Measurements from ENCODE around the gene SPECC1L. TPM values are rescaled to one million over a fixed set of nuclear protein-coding genes. Genes with fewer than 3 reads are reported as not detected.
A peak's percentile ranks its signal among the peaks of the same experiment; 100 is the strongest.

Gene SPECC1L
- total and polyA plus RNA-seq, 2 experiments from 2014 or later = 21.1 to 34.0 TPM

- H3K27me3 ChIP-seq (replicated peaks; ENCODE audit: insufficient read depth) = no peaks in the 10 kb centered on the region
- H3K27ac ChIP-seq = peak overlapping the region; percentile 44
- DNase-seq = peak; percentile 43
- H3K9ac ChIP-seq = no peak overlapping the region
- in situ Hi-C loops (cut with MboI) = no loop called here
- H3K9me2 ChIP-seq (ENCODE audit: insufficient read depth) = no peaks in the 10 kb centered on the region
- no peak overlapping the region for H3K4me2 ChIP-seq (ENCODE audit: unreplicated experiment)
- no peaks in the 10 kb centered on the region for H3K79me2 ChIP-seq (ENCODE audit: insufficient read depth)
- H3K9me3 ChIP-seq (ENCODE audit: low read depth) = no peaks in the 10 kb centered on the region
- H3K36me3 ChIP-seq (ENCODE audit: low read depth) = no peaks in the 10 kb centered on the region
- H2AFZ ChIP-seq = no peak overlapping the region
- no peak overlapping the region for H3K4me3 ChIP-seq
- H4K20me1 ChIP-seq (ENCODE audit: insufficient read depth) = no peaks in the 10 kb centered on the region
- TF ChIP-seq EZH2 (IDR thresholded peaks at IDR 0.05; ENCODE audit: insufficient read depth, poor library complexity, severe bottlenecking) = no peak
- TF ChIP-seq EZH2phosphoT487 (IDR thresholded peaks at IDR 0.05; ENCODE audit: insufficient read depth, low read depth) = no peak
- H3K4me1 ChIP-seq (ENCODE audit: insufficient read depth) = peaks cover 42% of the 10 kb centered on the region
- H3F3A ChIP-seq (ENCODE audit: insufficient read depth) = peaks cover 20% of the 10 kb centered on the region; the same call in 1 of the 2 replicates
- WGBS, 2 experiments (ENCODE audit: low coverage in 1 of 2, low lambda C conversion rate in 2 of 2, missing lambda C conversion rate in 2 of 2) = 72 to 74% methylated on average over 16 of the region's 16 CpGs
Measured at GRCh38 chr22:24434471-24435322, 164.1 kb downstream of the SPECC1L start.

- peak overlapping the region; percentile 47 for H3K4me2 ChIP-seq (ENCODE audit: unreplicated experiment)
- in situ Hi-C loops (cut with MboI) = no loop called here
Measured at GRCh38 chr22:24435323-24435645, 164.7 kb downstream of the SPECC1L start.

GRCh38 chr22:24435861-24436371 lies 165.3 kb downstream of the SPECC1L start:
- Histone ChIP-seq H3F3A (ENCODE audit: insufficient read depth) (peaks cover 20% of the 10 kb centered on the region; the same call in 1 of the 2 replicates), H3K4me1 (ENCODE audit: insufficient read depth) (peaks cover 42% of the 10 kb centered on the region), H2AFZ (peak overlapping the region; percentile 61), H4K20me1 (ENCODE audit: insufficient read depth) (no peaks in the 10 kb centered on the region), H3K9me3 (ENCODE audit: low read depth) (no peaks in the 10 kb centered on the region), H3K27ac (peak overlapping the region; percentile 64), H3K9me2 (ENCODE audit: insufficient read depth) (no peaks in the 10 kb centered on the region), H3K4me3 (no peak overlapping the region), H3K9ac (peak overlapping the region; percentile 43; the same call in 1 of the 2 replicates), H3K79me2 (ENCODE audit: insufficient read depth) (no peaks in the 10 kb centered on the region), H3K4me2 (ENCODE audit: unreplicated experiment) (peak overlapping the region; percentile 47), H3K27me3 (replicated peaks; ENCODE audit: insufficient read depth) (no peaks in the 10 kb centered on the region), H3K36me3 (ENCODE audit: low read depth) (no peaks in the 10 kb centered on the region)
- WGBS, 2 experiments (ENCODE audit: low coverage in 1 of 2, low lambda C conversion rate in 2 of 2, missing lambda C conversion rate in 2 of 2) = 64 to 69% methylated on average over 13 of the region's 13 CpGs
- in situ Hi-C loops (cut with MboI) = no loop called here
- TF ChIP-seq EZH2phosphoT487 (IDR thresholded peaks at IDR 0.05; ENCODE audit: insufficient read depth, low read depth) (no peak), EZH2 (IDR thresholded peaks at IDR 0.05; ENCODE audit: insufficient read depth, poor library complexity, severe bottlenecking) (no peak)
- DNase-seq = peak; percentile 90

More at GRCh38 chr22:24435323-24435645, 164.7 kb downstream of the SPECC1L start:
- Histone ChIP-seq H3K9me3 (ENCODE audit: low read depth) (no peaks in the 10 kb centered on the region), H3K36me3 (ENCODE audit: low read depth) (no peaks in the 10 kb centered on the region), H3F3A (ENCODE audit: insufficient read depth) (peaks cover 20% of the 10 kb centered on the region; the same call in 1 of the 2 replicates), H4K20me1 (ENCODE audit: insufficient read depth) (no peaks in the 10 kb centered on the region), H3K9me2 (ENCODE audit: insufficient read depth) (no peaks in the 10 kb centered on the region), H3K4me1 (ENCODE audit: insufficient read depth) (peaks cover 42% of the 10 kb centered on the region), H3K4me3 (no peak overlapping the region), H3K27ac (peak overlapping the region; percentile 26; the same call in 1 of the 2 replicates), H2AFZ (no peak overlapping the region), H3K27me3 (replicated peaks; ENCODE audit: insufficient read depth) (no peaks in the 10 kb centered on the region), H3K79me2 (ENCODE audit: insufficient read depth) (no peaks in the 10 kb centered on the region), H3K9ac (no peak overlapping the region)
- no peak for DNase-seq
- TF ChIP-seq EZH2phosphoT487 (IDR thresholded peaks at IDR 0.05; ENCODE audit: insufficient read depth, low read depth) (no peak), EZH2 (IDR thresholded peaks at IDR 0.05; ENCODE audit: insufficient read depth, poor library complexity, severe bottlenecking) (no peak)
- WGBS, 2 experiments (ENCODE audit: low coverage in 1 of 2, low lambda C conversion rate in 2 of 2, missing lambda C conversion rate in 2 of 2) = 80 to 95% methylated on average over 2 of the region's 2 CpGs

GRCh38 chr22:24436553-24436952 lies 165.9 kb downstream of the SPECC1L start:
- TF ChIP-seq EZH2 (IDR thresholded peaks at IDR 0.05; ENCODE audit: insufficient read depth, poor library complexity, severe bottlenecking) = no peak
- TF ChIP-seq EZH2phosphoT487 (IDR thresholded peaks at IDR 0.05; ENCODE audit: insufficient read depth, low read depth) = no peak
- no peak overlapping the region for H3K4me2 ChIP-seq (ENCODE audit: unreplicated experiment)
- peaks cover 20% of the 10 kb centered on the region; the same call in 1 of the 2 replicates for H3F3A ChIP-seq (ENCODE audit: insufficient read depth)
- no peaks in the 10 kb centered on the region for H3K27me3 ChIP-seq (replicated peaks; ENCODE audit: insufficient read depth)
- H3K79me2 ChIP-seq (ENCODE audit: insufficient read depth) = no peaks in the 10 kb centered on the region
- H3K9ac ChIP-seq = no peak overlapping the region
- in situ Hi-C loops (cut with MboI) = no loop called here
- no peak for DNase-seq
- H4K20me1 ChIP-seq (ENCODE audit: insufficient read depth) = no peaks in the 10 kb centered on the region
- no peaks in the 10 kb centered on the region for H3K9me3 ChIP-seq (ENCODE audit: low read depth)
- no peaks in the 10 kb centered on the region for H3K9me2 ChIP-seq (ENCODE audit: insufficient read depth)
- peaks cover 42% of the 10 kb centered on the region for H3K4me1 ChIP-seq (ENCODE audit: insufficient read depth)
- peak overlapping the region; percentile 64 for H3K27ac ChIP-seq
- 94 to 99% methylated on average over 3 of the region's 3 CpGs for WGBS, 2 experiments (ENCODE audit: low coverage in 1 of 2, low lambda C conversion rate in 2 of 2, missing lambda C conversion rate in 2 of 2)
- no peaks in the 10 kb centered on the region for H3K36me3 ChIP-seq (ENCODE audit: low read depth)
- H2AFZ ChIP-seq = peak overlapping the region; percentile 61; the same call in 1 of the 2 replicates
- no peak overlapping the region for H3K4me3 ChIP-seq

Measured in GM23248 (cell line).